Endothelial cell of umbilical vein (primary cell): ENCODE measurements around the gene COL6A2. TPM values are rescaled to one million over a fixed set of nuclear protein-coding genes. Genes with fewer than 3 reads are reported as not detected.

Experiments used
- BruUV-seq: library from RNA; stranded (reverse); fragments of 400-500 nt; replicated peaks from 2 replicates; lab custom pipeline; 2021; lab: Mats Ljungman, UMichigan
- CTCF ChIA-PET: fragments of 300-600, 350-600 bp; sonication (Branson Sonifier 250); formaldehyde crosslinking; loops from one replicate; lab custom pipeline; 2021; ENCODE audit warnings: antibody characterized with exemption, inconsistent platforms; lab: Charles Lee
- POLR2A ChIA-PET: fragments of 300-600, 350-600 bp; sonication (Branson Sonifier 250); formaldehyde crosslinking; loops from one replicate; lab custom pipeline; 2021; ENCODE audit warnings: antibody characterized with exemption, inconsistent platforms; lab: Charles Lee
- DNase-seq: peaks from one replicate; pipeline ENCODE4 v3.0.0-alpha.2; 2011; ENCODE audit warnings: low read depth, low spot score
- FAIRE-seq: peaks from 2 replicates; lab custom pipeline; 2011; peaks lifted over from hg19 to GRCh38; lab: Jason Lieb, UNC
- H2AFZ ChIP-seq: 2 replicates; pipeline ENCODE4 v1.6.0; 2012; ENCODE audit warnings: low read depth, low read length, control low read depth, inconsistent platforms
- H3K27ac ChIP-seq: 2 replicates; pipeline ENCODE4 v1.5.1; 2011; ENCODE audit warnings: low read depth, mild to moderate bottlenecking, control low read depth, low read length, moderate library complexity; ENCODE audit not compliant: insufficient read depth
- H3K27me3 ChIP-seq, 2 experiments: 2 replicates each; pipeline versions ENCODE4 v1.6.0 to v1.6.1; 2011; ENCODE audit warnings: low read length in 2 of 2, mixed read lengths in 1 of 2; ENCODE audit not compliant: control insufficient read depth in 2 of 2, insufficient read depth in 2 of 2
- H3K36me3 ChIP-seq, 2 experiments: 2 replicates in 1 of 2; 3 replicates in 1 of 2; pipeline ENCODE4 v1.5.1; 2011; ENCODE audit warnings: low read length in 2 of 2, mild to moderate bottlenecking in 1 of 2, moderate library complexity in 1 of 2; ENCODE audit not compliant: control insufficient read depth in 2 of 2, insufficient read depth in 2 of 2; ENCODE audit errors: extremely low read depth in 1 of 2
- H3K4me1 ChIP-seq: 3 replicates; pipeline ENCODE4 v1.5.1; 2011; ENCODE audit warnings: mild to moderate bottlenecking, low read length; ENCODE audit not compliant: control insufficient read depth, insufficient read depth; ENCODE audit errors: extremely low read depth
- H3K4me2 ChIP-seq: 2 replicates; pipeline ENCODE4 v1.6.1; 2011; ENCODE audit warnings: low read length, control low read depth, mixed read lengths; ENCODE audit not compliant: insufficient read depth
- H3K4me3 ChIP-seq, 3 experiments: fragments of 200-600 bp in 1 of 3; sonication (generic), shearing (Covaris generic) in 1 of 3; replicated peaks in 1 of 3; 2 replicates each; pipeline ENCODE4 v1.5.1; 2011 to 2016; ENCODE audit warnings: control low read depth in 3 of 3, low read length in 3 of 3, mild to moderate bottlenecking in 2 of 3, inconsistent platforms in 1 of 3, low read depth in 1 of 3, moderate library complexity in 1 of 3; ENCODE audit not compliant: insufficient read depth in 1 of 3
- H3K79me2 ChIP-seq: 2 replicates; pipeline ENCODE4 v1.6.0; 2012; ENCODE audit warnings: low read length, inconsistent platforms; ENCODE audit not compliant: control insufficient read depth, insufficient read depth
- H3K9ac ChIP-seq: replicated peaks from 2 replicates; pipeline ENCODE3; 2011; ENCODE audit warnings: low read length, control low read depth; ENCODE audit not compliant: insufficient read depth; ENCODE audit errors: extremely low read depth
- H3K9me1 ChIP-seq: replicated peaks from 3 replicates; pipeline ENCODE4 v1.6.0; 2011; ENCODE audit warnings: mild to moderate bottlenecking, low read length; ENCODE audit not compliant: control insufficient read depth, insufficient read depth; ENCODE audit errors: extremely low read depth
- H3K9me3 ChIP-seq: replicated peaks from 2 replicates; pipeline ENCODE4 v1.5.1; 2012; ENCODE audit warnings: low read length, inconsistent platforms; ENCODE audit not compliant: control insufficient read depth, insufficient read depth
- H4K20me1 ChIP-seq: replicated peaks from 2 replicates; pipeline ENCODE3; 2011; ENCODE audit warnings: mild to moderate bottlenecking, low read length; ENCODE audit not compliant: control insufficient read depth, insufficient read depth; ENCODE audit errors: extremely low read depth
- EZH2 ChIP-seq: IDR thresholded peaks from 2 replicates; pipeline ENCODE4 v1.6.1; 2012; ENCODE audit warnings: borderline replicate concordance, low read depth, mild to moderate bottlenecking, moderate library complexity, low read length, inconsistent platforms; ENCODE audit not compliant: severe bottlenecking
- JUN ChIP-seq: IDR thresholded peaks from 2 replicates; pipeline ENCODE4 v1.6.1; 2011; ENCODE audit warnings: borderline replicate concordance, low read depth; ENCODE audit not compliant: insufficient read length, insufficient read depth
- dilution Hi-C: fragments of 300-500 bp; cut with MboI; formaldehyde crosslinking; loops from one replicate; pipeline ENCODE4 v1.15.0; 2019; ENCODE audit warnings: low sequenced_read_pairs; ENCODE audit not compliant: extremely low pct_ligation_motif_present
- intact Hi-C: fragments of 100-400 bp; cut with micrococcal nuclease; formaldehyde crosslinking; loops from one replicate; pipeline ENCODE4 v1.10.0; 2022
- polyA plus RNA-seq, 4 experiments: library from polyadenylated mRNA; depleted of rRNA in 3 of 4; stranded (reverse) in 3 of 4; unstranded in 1 of 4; fragments of >200 nt; gene quantifications; 2 replicates each; pipeline versions ENCODE4 v1.2.1 to v1.2.3, GENCODE V29; 2011 to 2012; ENCODE audit warnings: missing spikeins in 1 of 4
- total RNA-seq: library from RNA; stranded (reverse); gene quantifications from 2 replicates; pipeline ENCODE4 v1.2.3, GENCODE V29; 2021
- TF ChIP-seq, protein P1 (sequence below), 2 donors: IDR thresholded peaks; 1 replicate in 1 of 2; 2 replicates in 1 of 2; pipeline ENCODE4 v1.5.1; 2011; ENCODE audit warnings: low read length in 2 of 2, mild to moderate bottlenecking in 2 of 2, moderate library complexity in 2 of 2, control low read depth in 1 of 2, inconsistent platforms in 1 of 2, low read depth in 1 of 2; ENCODE audit not compliant: insufficient read depth in 1 of 2; ENCODE audit errors: extremely low read depth in 1 of 2
- TF ChIP-seq, protein P2 (sequence below): IDR thresholded peaks from 2 replicates; pipeline ENCODE4 v1.6.1; 2011; ENCODE audit not compliant: insufficient read depth, insufficient read length

The COL6A2 gene
- total and polyA plus RNA-seq, 2 donors (not counting 3 experiments of a cell fraction or from before 2014, with no cell fraction given), result 3.4 to 6.1 TPM

DNA sequence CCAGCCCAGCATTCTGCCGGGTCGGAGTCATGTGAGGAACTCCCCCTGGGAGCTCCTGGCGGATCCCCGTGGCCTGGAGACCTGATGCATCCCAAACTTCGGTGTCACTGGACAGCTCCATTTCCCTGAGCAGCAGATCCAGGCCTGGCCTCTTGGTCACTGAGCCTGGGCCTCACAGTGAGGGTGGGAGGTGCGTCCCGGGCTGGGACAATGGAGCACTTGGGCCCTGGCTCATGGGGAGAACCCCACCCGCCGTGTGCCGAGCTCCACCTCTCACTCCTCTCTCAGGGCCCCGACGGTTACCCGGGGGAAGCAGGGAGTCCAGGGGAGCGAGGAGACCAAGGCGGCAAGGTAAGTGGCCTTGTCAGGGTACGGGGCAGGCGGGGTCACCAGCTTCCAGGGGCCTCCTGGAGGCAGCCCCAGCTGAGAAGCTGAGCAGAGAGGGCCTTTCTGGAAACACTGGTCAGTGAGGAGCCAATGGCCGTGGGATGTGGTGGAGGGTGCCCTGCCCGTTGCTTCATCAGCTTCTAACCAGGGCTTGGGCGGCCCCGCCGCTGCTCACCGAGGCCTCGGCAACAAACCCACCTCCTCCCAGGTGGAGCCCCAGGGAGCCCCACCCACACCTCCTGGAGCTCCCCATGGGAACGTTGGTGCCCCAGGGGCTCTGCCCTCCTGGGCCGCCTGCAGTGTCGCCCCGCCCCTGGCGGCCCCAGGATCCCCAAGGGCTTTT, 19.8 kb downstream of the COL6A2 start:
- TF ChIP-seq, protein P1, sequence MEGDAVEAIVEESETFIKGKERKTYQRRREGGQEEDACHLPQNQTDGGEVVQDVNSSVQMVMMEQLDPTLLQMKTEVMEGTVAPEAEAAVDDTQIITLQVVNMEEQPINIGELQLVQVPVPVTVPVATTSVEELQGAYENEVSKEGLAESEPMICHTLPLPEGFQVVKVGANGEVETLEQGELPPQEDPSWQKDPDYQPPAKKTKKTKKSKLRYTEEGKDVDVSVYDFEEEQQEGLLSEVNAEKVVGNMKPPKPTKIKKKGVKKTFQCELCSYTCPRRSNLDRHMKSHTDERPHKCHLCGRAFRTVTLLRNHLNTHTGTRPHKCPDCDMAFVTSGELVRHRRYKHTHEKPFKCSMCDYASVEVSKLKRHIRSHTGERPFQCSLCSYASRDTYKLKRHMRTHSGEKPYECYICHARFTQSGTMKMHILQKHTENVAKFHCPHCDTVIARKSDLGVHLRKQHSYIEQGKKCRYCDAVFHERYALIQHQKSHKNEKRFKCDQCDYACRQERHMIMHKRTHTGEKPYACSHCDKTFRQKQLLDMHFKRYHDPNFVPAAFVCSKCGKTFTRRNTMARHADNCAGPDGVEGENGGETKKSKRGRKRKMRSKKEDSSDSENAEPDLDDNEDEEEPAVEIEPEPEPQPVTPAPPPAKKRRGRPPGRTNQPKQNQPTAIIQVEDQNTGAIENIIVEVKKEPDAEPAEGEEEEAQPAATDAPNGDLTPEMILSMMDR (IDR thresholded peaks at IDR 0.05; ENCODE audit: extremely low read depth in 1 of 2, insufficient read depth in 1 of 2, low read depth in 1 of 2, low read length in 2 of 2), result no peak
- TF ChIP-seq, protein P2, sequence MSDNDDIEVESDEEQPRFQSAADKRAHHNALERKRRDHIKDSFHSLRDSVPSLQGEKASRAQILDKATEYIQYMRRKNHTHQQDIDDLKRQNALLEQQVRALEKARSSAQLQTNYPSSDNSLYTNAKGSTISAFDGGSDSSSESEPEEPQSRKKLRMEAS, result no peak
- TF ChIP-seq EZH2, result no peak
- no peak for TF ChIP-seq JUN
- H3K27ac ChIP-seq, result no peak overlapping the region
- no TSS peak for BruUV-seq
- no peaks in the 10 kb centered on the region for H4K20me1 ChIP-seq
- no peaks in the 10 kb centered on the region for H3K9me3 ChIP-seq
- POLR2A ChIA-PET, result no interaction called here
- H3K9ac ChIP-seq, result no peak overlapping the region
- no peaks in the 10 kb centered on the region for H3K27me3 ChIP-seq
- no peaks in the 10 kb centered on the region for H3K4me1 ChIP-seq
- H3K36me3 ChIP-seq, result no peaks in the 10 kb centered on the region
- CTCF ChIA-PET, result no interaction called here
- intact Hi-C loops, result no loop called here
- no peak overlapping the region for H3K4me3 ChIP-seq
- FAIRE-seq (no peak), DNase-seq (no peak)
- H2AFZ ChIP-seq, result no peak overlapping the region
- no peak overlapping the region for H3K4me2 ChIP-seq
- no peaks in the 10 kb centered on the region for H3K9me1 ChIP-seq
- dilution Hi-C loops, result no loop called here
- no peaks in the 10 kb centered on the region for H3K79me2 ChIP-seq
